Testis (tissue), 2 donors: ENCODE data around the gene LONP1.

ENCODE experiments used
- POLR2A ChIP-seq: fragments of 450-650 bp; IDR thresholded peaks from one replicate; pipeline ENCODE4 v1.6.1; 2017; ENCODE audit warnings: antibody characterized with exemption, mild to moderate bottlenecking, moderate library complexity
- TF ChIP-seq, protein P1 (sequence below), 3 experiments: fragments of 450-650 bp in 2 of 3; fragments of 200-600 bp in 1 of 3; sonication (generic) in 1 of 3; IDR thresholded peaks; one replicate each; pipeline ENCODE4 v1.5.1; 2016 to 2019; ENCODE audit warnings: antibody characterized with exemption in 3 of 3, mild to moderate bottlenecking in 2 of 3, moderate library complexity in 1 of 3

GRCh38 chr19:5643060-5643459 is 76.9 kb downstream of the LONP1 start:
- TF ChIP-seq, protein P1, sequence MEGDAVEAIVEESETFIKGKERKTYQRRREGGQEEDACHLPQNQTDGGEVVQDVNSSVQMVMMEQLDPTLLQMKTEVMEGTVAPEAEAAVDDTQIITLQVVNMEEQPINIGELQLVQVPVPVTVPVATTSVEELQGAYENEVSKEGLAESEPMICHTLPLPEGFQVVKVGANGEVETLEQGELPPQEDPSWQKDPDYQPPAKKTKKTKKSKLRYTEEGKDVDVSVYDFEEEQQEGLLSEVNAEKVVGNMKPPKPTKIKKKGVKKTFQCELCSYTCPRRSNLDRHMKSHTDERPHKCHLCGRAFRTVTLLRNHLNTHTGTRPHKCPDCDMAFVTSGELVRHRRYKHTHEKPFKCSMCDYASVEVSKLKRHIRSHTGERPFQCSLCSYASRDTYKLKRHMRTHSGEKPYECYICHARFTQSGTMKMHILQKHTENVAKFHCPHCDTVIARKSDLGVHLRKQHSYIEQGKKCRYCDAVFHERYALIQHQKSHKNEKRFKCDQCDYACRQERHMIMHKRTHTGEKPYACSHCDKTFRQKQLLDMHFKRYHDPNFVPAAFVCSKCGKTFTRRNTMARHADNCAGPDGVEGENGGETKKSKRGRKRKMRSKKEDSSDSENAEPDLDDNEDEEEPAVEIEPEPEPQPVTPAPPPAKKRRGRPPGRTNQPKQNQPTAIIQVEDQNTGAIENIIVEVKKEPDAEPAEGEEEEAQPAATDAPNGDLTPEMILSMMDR (IDR thresholded peaks at IDR 0.05): no peak
- no peak for TF ChIP-seq POLR2A
